Inflammatory macrophage treated with lipopolysaccharide for 4 hours (primary cell): Measurements from ENCODE around the gene SERPINE3.

Experiments
- DNase-seq: peaks from one replicate; pipeline ENCODE4 v3.0.0-alpha.2; 2020

The SERPINE3 gene

GRCh38 chr13:51364404-51365008 is 25.0 kb downstream of the SERPINE3 start:
- DNase-seq, result no peak

GRCh38 chr13:51370116-51370515 is 30.6 kb downstream of the SERPINE3 start:
- DNase-seq, result peak; percentile 66

- DNase-seq, result no peak
Observed at GRCh38 chr13:51370811-51371210, 31.3 kb downstream of the SERPINE3 start.

- DNase-seq, result no peak
Observed at GRCh38 chr13:51371768-51372399, 32.4 kb downstream of the SERPINE3 start.

GRCh38 chr13:51373451-51373850 is 34.0 kb downstream of the SERPINE3 start:
- no peak for DNase-seq

GRCh38 chr13:51380269-51380668 is 40.8 kb downstream of the SERPINE3 start:
- DNase-seq, result no peak

GRCh38 chr13:51385114-51385513 is 45.6 kb downstream of the SERPINE3 start:
- no peak for DNase-seq

GRCh38 chr13:51394724-51395123 is 55.2 kb downstream of the SERPINE3 start:
- DNase-seq, result no peak

GRCh38 chr13:51396352-51396751 is 56.9 kb downstream of the SERPINE3 start:
- DNase-seq, result peak; percentile 74

- DNase-seq, result no peak
Observed at GRCh38 chr13:51397262-51397941, 57.9 kb downstream of the SERPINE3 start.

GRCh38 chr13:51405176-51405575 is 65.7 kb downstream of the SERPINE3 start:
- DNase-seq, result peak; percentile 8

GRCh38 chr13:51412431-51412830 is 72.9 kb downstream of the SERPINE3 start:
- no peak for DNase-seq
